Measurements from ENCODE around the gene CPTP. TPM values are rescaled to one million over a fixed set of nuclear protein-coding genes. Genes with fewer than 3 reads are reported as not detected.

The CPTP gene
- total and polyA plus RNA-seq, 10 of the 15 experiments (the other 5 are each of a cell fraction or from before 2014, with no cell fraction given): 0.06 to 24.3 (median 10.0) TPM

DNA sequence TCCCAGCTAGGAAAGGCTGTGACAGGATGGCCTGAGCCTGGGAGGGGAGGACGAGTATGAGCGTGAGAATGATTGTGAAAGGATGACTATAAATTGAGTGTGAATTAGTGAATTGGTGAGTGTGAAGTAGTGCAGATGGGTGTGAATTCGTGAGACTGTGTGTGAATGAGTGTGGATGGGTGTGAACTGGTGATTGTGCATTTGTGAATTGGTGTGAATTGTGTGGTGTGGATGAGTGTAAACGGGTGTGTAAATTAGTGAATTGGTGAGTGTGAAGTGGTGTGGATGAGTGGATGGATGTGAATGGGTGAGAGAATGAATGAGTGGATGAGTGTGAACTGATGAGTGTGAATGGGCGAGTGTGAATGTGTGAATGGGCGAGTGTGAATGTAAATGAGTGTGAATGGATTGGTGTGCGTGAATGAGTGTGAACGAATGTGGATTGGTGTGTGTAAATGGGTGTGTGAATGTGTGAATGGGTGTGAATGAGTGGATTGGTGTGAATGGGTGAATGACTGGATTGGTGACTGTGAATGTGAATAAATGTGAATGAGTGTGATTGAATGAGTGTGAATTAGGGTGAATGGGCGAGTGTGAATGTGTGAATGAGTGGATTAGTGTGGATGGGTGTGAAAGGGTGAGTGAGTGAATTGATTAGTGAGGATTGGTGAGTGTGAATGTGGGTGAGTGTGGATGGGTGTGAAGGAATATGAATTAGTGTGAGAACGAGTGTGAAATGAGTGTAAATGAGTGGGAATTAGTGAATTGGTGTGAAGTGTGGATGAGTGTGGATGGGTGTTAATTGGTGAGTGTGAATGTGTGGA lies 41.5 kb downstream of the CPTP start (continued):
- TF ChIP-seq STAT1 (conservative IDR thresholded peaks at IDR 0.05): no peak

DNA sequence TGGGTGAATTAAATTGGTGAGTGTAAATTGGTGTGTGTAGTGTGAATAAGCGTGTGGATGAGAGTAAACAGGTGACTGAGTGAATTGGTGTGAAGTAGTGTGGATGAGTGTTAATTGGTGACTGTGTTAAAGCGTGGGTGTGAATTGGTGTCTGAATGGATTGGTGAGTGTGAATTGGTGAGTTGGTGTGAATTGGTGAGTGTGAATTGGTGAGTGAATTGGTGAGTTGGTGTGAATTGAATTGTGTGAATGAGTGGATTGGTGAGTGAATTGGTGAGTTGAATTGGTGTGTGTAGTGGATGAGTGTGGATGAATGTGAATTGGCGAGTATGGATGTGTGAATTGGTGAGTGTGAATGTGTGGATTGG lies 42.1 kb downstream of the CPTP start:
- TF ChIP-seq, protein P1, sequence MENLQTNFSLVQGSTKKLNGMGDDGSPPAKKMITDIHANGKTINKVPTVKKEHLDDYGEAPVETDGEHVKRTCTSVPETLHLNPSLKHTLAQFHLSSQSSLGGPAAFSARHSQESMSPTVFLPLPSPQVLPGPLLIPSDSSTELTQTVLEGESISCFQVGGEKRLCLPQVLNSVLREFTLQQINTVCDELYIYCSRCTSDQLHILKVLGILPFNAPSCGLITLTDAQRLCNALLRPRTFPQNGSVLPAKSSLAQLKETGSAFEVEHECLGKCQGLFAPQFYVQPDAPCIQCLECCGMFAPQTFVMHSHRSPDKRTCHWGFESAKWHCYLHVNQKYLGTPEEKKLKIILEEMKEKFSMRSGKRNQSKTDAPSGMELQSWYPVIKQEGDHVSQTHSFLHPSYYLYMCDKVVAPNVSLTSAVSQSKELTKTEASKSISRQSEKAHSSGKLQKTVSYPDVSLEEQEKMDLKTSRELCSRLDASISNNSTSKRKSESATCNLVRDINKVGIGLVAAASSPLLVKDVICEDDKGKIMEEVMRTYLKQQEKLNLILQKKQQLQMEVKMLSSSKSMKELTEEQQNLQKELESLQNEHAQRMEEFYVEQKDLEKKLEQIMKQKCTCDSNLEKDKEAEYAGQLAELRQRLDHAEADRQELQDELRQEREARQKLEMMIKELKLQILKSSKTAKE (IDR thresholded peaks at IDR 0.05; ENCODE audit: low read depth, poor library complexity, severe bottlenecking): no peak
- TF ChIP-seq BACH1 (IDR thresholded peaks at IDR 0.05; ENCODE audit: borderline replicate concordance): peak; percentile 54; the same call in 1 of the 2 replicates
- TF ChIP-seq, protein P2, sequence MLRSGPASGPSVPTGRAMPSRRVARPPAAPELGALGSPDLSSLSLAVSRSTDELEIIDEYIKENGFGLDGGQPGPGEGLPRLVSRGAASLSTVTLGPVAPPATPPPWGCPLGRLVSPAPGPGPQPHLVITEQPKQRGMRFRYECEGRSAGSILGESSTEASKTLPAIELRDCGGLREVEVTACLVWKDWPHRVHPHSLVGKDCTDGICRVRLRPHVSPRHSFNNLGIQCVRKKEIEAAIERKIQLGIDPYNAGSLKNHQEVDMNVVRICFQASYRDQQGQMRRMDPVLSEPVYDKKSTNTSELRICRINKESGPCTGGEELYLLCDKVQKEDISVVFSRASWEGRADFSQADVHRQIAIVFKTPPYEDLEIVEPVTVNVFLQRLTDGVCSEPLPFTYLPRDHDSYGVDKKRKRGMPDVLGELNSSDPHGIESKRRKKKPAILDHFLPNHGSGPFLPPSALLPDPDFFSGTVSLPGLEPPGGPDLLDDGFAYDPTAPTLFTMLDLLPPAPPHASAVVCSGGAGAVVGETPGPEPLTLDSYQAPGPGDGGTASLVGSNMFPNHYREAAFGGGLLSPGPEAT (IDR thresholded peaks at IDR 0.05; ENCODE audit: low read depth): peak; percentile 12; the same call in 1 of the 2 replicates
- FAIRE-seq (no peak), ATAC-seq (no peak), DNase-seq (ENCODE audit: low read depth, low spot score) (no peak)
- RAD21 ChIA-PET (ENCODE audit: unreplicated experiment): no interaction called here
- no peaks in the 10 kb centered on the region for H3K27me3 ChIP-seq (replicated peaks in 1 of 2; ENCODE audit: control insufficient read depth in 2 of 2, insufficient read depth in 2 of 2, low read length in 1 of 2)
- in situ Hi-C loops (cut with MboI): no loop called here
- SMC1A ChIA-PET (ENCODE audit: uncharacterized antibody, unreplicated experiment): no interaction called here
- no peak overlapping the region for H3K4me3 ChIP-seq
- POLR2A ChIA-PET: no interaction called here
- no peak overlapping the region for H2AFZ ChIP-seq (ENCODE audit: control insufficient read depth, low read depth, low read length)
- peaks cover 6% of the 10 kb centered on the region for H3K4me1 ChIP-seq (ENCODE audit: control insufficient read depth, insufficient read depth, low read length)
- no peaks in the 10 kb centered on the region; the same call in none of the 2 replicates for H3K79me2 ChIP-seq (ENCODE audit: control insufficient read depth, insufficient read depth, low read length)
- intact Hi-C loops (cut with micrococcal nuclease; ENCODE audit: unreplicated experiment): no loop called here
- H3K4me2 ChIP-seq (ENCODE audit: control insufficient read depth, insufficient read depth): no peak overlapping the region
- WGBS (ENCODE audit: insufficient coverage, insufficient replicate concordance, low lambda C conversion rate, missing lambda C conversion rate): 94% methylated on average over 3 of the region's 3 CpGs
- no peaks in the 10 kb centered on the region for H4K20me1 ChIP-seq (ENCODE audit: control insufficient read depth, insufficient read depth)
- H3K36me3 ChIP-seq (ENCODE audit: control insufficient read depth in 2 of 2, insufficient read depth in 2 of 2, low read length in 1 of 2): peaks cover 0 to 1% of the 10 kb centered on the region in 2 experiments; a peak in 2 of 4 replicates
- TSS peak; percentile 56 for BruUV-seq (replicated peaks)
- CTCF ChIA-PET: no interaction called here
- peaks cover 3% of the 10 kb centered on the region; the same call in 1 of the 3 replicates for H3K9me3 ChIP-seq (replicated peaks; ENCODE audit: control insufficient read depth, insufficient read depth, low read length)
- H3K9ac ChIP-seq (ENCODE audit: control insufficient read depth, insufficient read depth, low read length): no peak overlapping the region
- no peak overlapping the region for H3K27ac ChIP-seq (ENCODE audit: control insufficient read depth, insufficient read depth)

Data from GM12878 (cell line).